Hematopoietic multipotent progenitor cell (in vitro differentiated cells): Measurements from ENCODE around the gene TNFSF12. TPM values are rescaled to one million over a fixed set of nuclear protein-coding genes. Genes with fewer than 3 reads are reported as not detected.

Experiments used
- DNase-seq, 3 donors: peaks; one replicate each; pipeline ENCODE4 v3.0.0-alpha.2; 2011 to 2015; ENCODE audit warnings: low read depth in 2 of 3, low spot score in 2 of 3
- total RNA-seq: library from RNA; depleted of rRNA; stranded (reverse); fragments of >200 nt; gene quantifications from one replicate; pipeline ENCODE4 v1.2.3, GENCODE V29; 2012

The TNFSF12 gene
- total RNA-seq, 1 donor = 11.0 TPM

DNA sequence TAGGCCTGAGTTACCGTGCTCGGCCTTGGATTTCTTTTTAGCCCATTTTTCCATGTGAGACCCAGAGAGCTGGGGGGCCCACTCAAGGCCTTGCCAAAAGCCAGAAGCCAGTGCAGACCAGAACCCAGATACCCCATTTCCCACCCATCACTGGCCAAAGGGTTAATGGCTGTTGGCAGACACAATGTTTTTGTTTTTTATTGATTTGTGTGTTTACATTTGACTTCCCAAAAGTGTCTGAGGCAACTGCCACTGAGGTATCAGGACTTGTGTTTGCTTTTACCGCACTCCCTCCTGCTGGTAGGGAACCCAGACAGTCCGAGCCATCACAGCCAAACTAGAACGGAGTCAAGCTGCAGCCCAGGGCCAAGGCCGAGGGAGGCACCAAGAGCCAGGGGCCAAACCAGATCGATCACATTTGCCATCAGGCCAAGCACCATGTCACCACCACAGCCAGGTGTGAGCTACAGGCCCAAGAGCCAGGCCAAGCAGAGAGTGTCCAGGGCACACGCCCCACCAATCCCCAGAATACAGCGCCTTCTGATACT, 7.7 kb upstream of the TNFSF12 start:
- DNase-seq = no peak

- DNase-seq = no peak
Observed at GRCh38 chr17:7544911-7545310, 3.9 kb upstream of the TNFSF12 start.

DNA sequence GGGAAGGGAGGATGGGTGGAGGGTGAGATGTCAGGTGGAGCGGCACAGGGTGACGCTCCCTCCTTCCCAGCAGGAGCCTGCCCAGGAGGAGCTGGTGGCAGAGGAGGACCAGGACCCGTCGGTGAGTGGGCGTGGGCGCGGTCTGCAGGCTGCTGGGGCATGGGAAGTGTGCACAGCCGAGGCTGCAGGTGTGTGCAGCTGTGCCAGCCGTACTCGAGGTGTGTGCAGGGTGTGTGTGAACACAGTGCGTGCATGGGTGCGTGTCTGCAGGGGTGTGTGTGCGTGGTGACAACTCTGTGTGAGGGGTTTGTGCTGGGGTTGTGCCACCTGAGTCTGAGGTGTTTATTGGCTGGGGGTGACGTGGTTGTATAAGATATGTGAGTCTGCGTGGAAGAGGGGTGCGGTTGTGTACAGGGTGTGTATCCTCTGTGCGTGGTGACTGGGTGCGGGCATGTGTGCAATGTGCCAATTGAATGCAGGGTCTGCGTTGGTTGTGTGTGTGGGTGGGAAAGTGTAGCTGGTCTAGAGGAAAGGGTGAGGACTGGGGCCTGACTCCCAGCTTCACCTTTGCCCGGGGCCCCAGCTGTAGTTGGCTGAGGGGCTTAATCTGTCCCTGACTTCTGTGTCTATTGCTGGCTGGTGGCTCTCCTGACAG, 670 bp downstream of the TNFSF12 start:
- no peak for DNase-seq

DNA sequence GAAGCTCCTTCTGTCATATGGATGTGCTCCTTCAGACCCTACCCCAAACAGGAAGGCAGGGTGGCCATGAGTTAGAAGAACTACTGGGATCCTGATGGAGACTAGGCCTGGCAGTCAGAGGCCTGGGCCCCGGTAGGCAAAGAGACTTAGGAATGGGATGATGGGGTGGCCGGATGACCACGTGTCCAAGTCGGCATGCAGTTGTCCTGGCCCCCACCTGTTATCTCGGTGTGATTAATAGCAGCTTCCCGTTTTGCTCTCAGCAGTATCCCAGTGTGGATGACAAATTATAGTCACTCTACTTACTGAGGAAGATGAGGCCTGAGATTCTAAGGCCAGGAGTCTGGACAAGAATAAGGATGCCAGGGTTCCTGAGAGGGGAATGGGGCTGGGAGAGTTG, 1.5 kb downstream of the TNFSF12 start:
- no peak for DNase-seq

GRCh38 chr17:7551396-7551795, 2.5 kb downstream of the TNFSF12 start:
- DNase-seq = no peak

DNA sequence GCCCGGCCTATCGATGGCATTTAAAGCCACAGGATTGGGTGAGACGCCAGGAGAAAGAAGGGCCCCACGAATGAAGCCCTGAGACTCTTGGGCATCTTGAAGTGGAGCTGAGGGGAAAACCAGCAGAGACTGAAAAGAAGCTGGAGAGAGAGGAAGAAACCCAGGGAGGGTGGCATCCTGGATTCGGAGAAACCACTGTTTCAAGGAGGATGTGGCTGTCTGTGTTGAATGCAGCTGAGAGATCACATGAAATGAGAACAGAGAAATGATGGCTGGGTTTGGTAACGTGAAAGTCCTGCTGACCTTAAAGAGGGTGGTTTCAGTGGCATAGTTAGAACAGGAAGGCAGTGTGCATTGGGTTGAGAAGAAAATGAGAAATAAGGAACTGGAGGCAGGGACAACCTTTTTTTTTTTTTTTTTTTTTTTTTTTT, 3.8 kb downstream of the TNFSF12 start:
- DNase-seq = peak in 2 of 3 donors; percentile 74 to 85

DNA sequence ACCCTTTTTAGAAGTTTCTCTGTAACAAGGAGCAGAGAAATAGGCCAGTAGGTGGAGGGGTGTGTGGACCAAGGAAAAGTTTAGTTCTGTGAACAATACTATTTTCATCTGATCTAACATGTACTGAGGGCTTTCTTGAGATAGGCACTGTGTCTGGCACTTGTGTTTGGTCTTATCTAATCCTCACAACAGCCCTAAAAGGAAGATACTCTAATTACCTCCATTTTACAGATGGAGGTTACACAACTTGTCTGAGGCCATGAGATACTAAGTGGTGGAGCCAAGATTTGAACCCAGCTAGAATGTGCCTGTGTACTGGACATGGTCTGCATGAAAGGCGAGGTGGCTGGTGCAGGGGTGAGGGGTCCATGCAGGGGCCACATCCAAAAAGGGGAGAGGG, 4.5 kb downstream of the TNFSF12 start:
- no peak for DNase-seq

DNA sequence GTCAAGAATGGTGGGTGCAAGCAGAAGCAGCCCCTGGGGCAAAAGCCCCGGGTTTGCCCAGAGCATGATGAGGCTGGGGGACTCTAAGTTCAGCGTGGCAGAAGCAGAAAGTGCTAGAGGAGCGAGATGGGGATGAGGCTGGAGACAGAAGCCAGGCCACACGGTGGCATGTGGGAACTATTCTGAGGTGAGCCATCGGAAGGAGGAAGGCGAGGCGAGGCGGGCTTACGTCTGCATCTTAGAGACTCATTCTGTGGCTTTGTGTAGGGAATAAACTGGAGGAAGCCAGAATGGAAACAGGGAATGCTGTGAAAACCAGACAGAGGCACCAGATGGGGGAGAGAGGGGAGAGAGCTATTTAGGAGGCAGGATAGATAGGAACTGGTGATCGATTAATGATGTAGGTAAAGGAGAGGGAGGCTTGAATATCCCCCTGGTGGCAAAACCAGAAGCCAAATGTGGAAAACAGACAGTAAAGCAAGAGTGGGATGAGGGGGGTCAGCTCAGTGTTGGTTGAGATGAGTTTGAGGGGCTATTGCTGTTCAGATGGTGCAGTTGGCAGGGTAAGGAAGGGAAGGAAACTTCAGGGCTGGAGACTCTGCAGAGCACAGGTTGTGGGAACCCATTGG, 6.6 kb downstream of the TNFSF12 start:
- DNase-seq = no peak

DNA sequence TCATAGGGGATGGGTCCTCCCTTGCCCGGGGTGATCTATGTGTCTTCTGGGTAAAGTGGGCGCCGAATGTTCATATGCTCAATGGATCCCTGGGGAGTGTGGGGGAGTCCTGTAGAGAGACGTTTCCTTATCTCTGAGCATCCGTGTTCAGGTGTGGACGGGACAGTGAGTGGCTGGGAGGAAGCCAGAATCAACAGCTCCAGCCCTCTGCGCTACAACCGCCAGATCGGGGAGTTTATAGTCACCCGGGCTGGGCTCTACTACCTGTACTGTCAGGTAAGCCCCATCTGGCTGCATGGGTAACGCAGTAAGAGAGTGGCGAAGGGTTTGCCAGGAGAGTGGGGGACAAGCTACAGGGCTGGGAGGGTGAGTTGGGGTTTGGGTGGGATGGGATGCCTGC, 7.8 kb downstream of the TNFSF12 start:
- no peak for DNase-seq

DNA sequence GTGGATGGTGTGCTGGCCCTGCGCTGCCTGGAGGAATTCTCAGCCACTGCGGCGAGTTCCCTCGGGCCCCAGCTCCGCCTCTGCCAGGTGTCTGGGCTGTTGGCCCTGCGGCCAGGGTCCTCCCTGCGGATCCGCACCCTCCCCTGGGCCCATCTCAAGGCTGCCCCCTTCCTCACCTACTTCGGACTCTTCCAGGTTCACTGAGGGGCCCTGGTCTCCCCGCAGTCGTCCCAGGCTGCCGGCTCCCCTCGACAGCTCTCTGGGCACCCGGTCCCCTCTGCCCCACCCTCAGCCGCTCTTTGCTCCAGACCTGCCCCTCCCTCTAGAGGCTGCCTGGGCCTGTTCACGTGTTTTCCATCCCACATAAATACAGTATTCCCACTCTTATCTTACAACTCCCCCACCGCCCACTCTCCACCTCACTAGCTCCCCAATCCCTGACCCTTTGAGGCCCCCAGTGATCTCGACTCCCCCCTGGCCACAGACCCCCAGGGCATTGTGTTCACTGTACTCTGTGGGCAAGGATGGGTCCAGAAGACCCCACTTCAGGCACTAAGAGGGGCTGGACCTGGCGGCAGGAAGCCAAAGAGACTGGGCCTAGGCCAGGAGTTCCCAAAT, 8.4 kb downstream of the TNFSF12 start:
- no peak for DNase-seq

GRCh38 chr17:7557775-7558543, 9.1 kb downstream of the TNFSF12 start:
- peak in 2 of 3 donors; percentile 69 to 81 for DNase-seq

DNA sequence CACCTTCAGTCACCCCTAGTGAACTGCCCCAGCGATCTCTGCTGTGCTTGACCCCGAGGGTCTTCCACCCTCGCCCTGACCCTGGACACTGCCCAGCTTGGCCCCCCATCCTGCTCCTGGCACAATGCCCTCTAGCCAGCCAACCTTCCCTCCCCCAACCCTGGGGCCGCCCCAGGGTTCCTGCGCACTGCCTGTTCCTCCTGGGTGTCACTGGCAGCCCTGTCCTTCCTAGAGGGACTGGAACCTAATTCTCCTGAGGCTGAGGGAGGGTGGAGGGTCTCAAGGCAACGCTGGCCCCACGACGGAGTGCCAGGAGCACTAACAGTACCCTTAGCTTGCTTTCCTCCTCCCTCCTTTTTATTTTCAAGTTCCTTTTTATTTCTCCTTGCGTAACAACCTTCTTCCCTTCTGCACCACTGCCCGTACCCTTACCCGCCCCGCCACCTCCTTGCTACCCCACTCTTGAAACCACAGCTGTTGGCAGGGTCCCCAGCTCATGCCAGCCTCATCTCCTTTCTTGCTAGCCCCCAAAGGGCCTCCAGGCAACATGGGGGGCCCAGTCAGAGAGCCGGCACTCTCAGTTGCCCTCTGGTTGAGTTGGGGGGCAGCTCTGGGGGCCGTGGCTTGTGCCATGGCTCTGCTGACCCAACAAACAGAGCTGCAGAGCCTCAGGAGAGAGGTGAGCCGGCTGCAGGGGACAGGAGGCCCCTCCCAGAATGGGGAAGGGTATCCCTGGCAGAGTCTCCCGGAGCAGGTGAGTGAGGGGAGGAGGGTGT, 9.9 kb downstream of the TNFSF12 start, which contains the start of gene TNFSF13:
TSS of gene TNFSF13 (plus strand) at position 207 of the 776 bp plus-strand sequence. CDS start at position 497, 290 bp downstream.
- peak in 2 of 3 donors; percentile 60 to 81 for DNase-seq

GRCh38 chr17:7559320-7560171, 10.7 kb downstream of the TNFSF12 start:
- DNase-seq = no peak

- DNase-seq = peak in 2 of 3 donors; percentile 52 to 69
Observed at GRCh38 chr17:7560172-7561027, 11.5 kb downstream of the TNFSF12 start.

DNA sequence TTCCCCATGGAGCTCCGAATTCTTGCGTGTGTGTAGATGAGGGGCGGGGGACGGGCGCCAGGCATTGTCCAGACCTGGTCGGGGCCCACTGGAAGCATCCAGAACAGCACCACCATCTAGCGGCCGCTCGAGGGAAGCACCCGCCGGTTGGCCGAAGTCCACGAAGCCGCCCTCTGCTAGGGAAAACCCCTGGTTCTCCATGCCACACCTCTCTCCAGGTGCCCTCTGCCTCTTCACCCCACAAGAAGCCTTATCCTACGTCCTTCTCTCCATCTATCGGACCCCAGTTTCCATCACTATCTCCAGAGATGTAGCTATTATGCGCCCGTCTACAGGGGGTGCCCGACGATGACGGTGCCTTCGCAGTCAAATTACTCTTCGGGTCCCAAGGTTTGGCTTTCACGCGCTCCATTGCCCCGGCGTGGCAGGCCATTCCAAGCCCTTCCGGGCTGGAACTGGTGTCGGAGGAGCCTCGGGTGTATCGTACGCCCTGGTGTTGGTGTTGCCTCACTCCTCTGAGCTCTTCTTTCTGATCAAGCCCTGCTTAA, 12.2 kb downstream of the TNFSF12 start:
- DNase-seq = peak in 2 of 3 donors; percentile 75 to 85

GRCh38 chr17:7561589-7562207, 12.8 kb downstream of the TNFSF12 start, which contains the start of gene SENP3:
SENP3 (plus strand) TSS chr17:7561919; CDS start chr17:7563077, 1,158 bp downstream.
- peak; percentile 89 to 93 (median 92) for DNase-seq

GRCh38 chr17:7562208-7562605, 13.3 kb downstream of the TNFSF12 start:
- no peak for DNase-seq
